Fibroblast of skin of scalp (primary cell): ENCODE data around the gene CAMSAP3. TPM values are rescaled to one million over a fixed set of nuclear protein-coding genes. Genes with fewer than 3 reads are reported as not detected.
A peak's percentile ranks its signal among the peaks of the same experiment; 100 is the strongest.

Experiments used
- DNase-seq: peaks from one replicate; pipeline ENCODE4 v3.0.0-alpha.2; 2013
- polyA plus RNA-seq, 2 experiments: library from polyadenylated mRNA; unstranded; fragments of 120-200 nt; gene quantifications; one replicate each; pipeline ENCODE4 v1.2.1, GENCODE V29; 2013; ENCODE audit not compliant: insufficient read length in 2 of 2

The CAMSAP3 gene, protein sequence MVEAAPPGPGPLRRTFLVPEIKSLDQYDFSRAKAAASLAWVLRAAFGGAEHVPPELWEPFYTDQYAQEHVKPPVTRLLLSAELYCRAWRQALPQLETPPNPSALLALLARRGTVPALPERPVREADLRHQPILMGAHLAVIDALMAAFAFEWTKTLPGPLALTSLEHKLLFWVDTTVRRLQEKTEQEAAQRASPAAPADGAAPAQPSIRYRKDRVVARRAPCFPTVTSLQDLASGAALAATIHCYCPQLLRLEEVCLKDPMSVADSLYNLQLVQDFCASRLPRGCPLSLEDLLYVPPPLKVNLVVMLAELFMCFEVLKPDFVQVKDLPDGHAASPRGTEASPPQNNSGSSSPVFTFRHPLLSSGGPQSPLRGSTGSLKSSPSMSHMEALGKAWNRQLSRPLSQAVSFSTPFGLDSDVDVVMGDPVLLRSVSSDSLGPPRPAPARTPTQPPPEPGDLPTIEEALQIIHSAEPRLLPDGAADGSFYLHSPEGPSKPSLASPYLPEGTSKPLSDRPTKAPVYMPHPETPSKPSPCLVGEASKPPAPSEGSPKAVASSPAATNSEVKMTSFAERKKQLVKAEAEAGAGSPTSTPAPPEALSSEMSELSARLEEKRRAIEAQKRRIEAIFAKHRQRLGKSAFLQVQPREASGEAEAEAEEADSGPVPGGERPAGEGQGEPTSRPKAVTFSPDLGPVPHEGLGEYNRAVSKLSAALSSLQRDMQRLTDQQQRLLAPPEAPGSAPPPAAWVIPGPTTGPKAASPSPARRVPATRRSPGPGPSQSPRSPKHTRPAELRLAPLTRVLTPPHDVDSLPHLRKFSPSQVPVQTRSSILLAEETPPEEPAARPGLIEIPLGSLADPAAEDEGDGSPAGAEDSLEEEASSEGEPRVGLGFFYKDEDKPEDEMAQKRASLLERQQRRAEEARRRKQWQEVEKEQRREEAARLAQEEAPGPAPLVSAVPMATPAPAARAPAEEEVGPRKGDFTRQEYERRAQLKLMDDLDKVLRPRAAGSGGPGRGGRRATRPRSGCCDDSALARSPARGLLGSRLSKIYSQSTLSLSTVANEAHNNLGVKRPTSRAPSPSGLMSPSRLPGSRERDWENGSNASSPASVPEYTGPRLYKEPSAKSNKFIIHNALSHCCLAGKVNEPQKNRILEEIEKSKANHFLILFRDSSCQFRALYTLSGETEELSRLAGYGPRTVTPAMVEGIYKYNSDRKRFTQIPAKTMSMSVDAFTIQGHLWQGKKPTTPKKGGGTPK
- not detected for polyA plus RNA-seq (2013, experiment 1 of 2; ENCODE audit: insufficient read length)
- polyA plus RNA-seq (2013, experiment 2 of 2; ENCODE audit: insufficient read length): 0.21 TPM

DNA sequence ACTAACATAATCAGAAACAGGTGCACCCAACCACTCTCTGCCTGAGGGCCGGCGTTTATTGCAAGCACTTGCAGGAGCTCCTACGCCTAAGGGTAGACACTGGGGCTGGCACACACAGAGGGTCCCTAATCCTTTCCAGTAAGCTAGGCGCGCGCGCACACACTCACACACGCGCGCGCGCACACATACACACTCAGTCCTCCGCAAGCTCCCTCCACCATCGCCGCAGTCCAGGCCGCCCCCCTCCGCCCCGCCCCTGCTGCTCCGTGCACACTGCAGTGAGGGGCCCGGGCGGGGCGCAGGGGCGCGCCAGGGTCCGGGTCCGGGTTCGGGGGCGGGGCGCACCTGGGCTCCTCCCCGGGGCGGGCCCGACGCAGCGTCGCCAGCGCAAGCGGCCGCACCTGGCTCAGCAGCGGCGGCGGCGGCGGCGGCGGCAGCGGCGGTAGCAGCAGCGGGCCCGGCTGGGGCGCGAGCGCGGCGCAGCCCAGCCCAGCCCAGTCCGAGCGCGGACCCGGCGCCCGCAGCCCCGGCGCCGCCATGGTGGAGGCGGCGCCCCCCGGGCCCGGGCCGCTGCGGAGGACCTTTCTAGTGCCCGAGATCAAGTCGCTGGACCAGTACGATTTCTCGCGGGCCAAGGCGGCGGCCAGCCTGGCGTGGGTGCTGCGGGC lies at the start of gene CAMSAP3:
Gene CAMSAP3, plus strand, starts transcription at position 398 of the 668 bp plus-strand sequence. Its CDS starts 140 bp downstream, at position 538.
- peak; percentile 11 for DNase-seq

DNA sequence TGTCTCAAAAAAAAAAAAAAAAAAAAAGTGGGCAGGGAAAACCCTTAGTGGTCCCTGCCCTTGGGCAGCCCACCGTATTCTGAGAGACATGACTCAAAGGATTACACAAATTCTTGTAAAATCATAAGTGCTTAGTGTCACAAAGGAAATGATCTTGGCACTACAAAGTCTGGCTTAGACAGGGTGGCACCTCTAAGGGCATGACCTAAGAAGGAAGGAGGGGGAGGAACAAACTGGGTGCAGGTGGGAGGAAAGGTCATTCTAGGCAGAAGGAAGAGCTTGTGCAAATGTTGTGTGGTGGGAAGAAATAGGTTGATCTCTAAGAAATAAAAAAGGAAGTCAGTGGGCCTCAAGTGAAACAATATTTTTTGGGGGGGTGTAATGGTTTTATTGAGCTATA lies 49.8 kb upstream of the CAMSAP3 start:
- no peak for DNase-seq

DNA sequence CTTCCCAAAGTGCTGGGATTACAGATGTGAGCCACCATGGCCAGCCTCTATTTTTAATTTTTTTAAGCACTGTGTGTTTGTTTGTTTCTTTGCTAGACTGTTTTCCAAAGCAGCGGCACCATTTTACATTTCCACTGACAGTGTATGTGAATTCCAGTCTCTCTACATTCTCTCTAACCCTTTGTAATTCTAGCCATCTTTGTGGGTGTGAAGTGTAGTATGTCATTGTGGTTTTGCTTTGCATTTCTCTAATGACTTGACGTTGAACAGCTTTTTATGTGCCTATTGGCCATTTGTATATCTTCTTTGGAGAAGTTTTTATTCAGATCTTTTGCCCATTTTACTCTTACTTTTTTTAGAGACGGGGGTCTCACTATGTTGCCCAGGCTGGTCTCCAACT lies 48.5 kb upstream of the CAMSAP3 start:
- no peak for DNase-seq

DNA sequence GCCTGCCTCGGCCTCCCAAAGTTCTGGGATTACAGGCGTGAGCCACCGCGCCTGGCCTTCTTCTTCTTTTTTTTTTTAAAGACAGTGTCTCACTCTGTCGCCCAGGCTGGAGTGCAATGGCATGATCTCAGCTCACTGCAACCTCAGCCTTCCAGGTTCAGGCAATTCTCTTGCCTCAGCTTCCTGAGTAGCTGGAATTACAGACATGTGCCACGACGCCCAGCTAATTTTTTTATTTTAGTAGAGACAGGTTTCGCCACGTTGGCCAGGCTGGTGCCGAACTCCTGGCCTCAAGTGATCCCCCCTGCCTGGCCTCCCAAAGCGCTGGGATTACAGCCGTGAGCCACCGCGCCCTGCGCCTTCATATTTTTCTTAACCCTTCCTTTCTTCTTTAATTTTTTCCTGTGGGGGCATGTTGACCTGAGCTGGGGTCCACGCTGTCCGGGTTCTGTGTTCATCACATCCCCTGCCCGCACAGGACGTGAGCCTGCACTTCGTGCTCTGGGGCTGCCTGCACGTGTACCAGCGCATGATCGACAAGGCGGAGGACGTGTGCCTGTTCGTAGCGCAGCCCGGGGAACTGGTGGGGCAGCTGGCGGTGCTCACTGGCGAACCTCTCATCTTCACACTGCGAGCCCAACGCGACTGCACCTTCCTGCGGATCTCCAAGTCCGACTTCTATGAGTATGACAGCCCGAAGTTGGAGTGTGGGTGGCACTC lies 46.1 kb upstream of the CAMSAP3 start:
- DNase-seq: no peak

DNA sequence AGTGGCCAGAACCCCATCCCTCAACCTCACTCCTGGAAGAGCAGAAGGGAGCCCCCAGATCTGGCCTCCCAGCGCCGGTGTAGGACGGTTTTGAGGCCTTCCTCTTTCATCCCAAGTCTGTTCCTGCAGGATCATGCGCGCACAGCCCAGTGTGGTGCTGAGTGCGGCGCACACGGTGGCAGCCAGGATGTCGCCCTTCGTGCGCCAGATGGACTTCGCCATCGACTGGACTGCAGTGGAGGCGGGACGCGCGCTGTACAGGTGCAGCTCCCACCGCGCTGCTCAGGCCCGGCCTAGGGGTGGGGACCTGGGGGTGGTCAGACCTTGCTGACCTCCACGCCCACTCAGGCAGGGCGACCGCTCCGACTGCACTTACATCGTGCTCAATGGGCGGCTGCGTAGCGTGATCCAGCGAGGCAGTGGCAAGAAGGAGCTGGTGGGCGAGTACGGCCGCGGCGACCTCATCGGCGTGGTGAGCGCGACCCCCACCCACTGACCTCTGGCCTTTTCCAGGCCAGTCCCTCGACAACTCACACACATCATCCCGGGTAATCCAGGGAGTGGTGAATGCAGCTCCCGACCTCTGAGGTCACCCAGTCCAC lies 45.4 kb upstream of the CAMSAP3 start:
- no peak for DNase-seq

DNA sequence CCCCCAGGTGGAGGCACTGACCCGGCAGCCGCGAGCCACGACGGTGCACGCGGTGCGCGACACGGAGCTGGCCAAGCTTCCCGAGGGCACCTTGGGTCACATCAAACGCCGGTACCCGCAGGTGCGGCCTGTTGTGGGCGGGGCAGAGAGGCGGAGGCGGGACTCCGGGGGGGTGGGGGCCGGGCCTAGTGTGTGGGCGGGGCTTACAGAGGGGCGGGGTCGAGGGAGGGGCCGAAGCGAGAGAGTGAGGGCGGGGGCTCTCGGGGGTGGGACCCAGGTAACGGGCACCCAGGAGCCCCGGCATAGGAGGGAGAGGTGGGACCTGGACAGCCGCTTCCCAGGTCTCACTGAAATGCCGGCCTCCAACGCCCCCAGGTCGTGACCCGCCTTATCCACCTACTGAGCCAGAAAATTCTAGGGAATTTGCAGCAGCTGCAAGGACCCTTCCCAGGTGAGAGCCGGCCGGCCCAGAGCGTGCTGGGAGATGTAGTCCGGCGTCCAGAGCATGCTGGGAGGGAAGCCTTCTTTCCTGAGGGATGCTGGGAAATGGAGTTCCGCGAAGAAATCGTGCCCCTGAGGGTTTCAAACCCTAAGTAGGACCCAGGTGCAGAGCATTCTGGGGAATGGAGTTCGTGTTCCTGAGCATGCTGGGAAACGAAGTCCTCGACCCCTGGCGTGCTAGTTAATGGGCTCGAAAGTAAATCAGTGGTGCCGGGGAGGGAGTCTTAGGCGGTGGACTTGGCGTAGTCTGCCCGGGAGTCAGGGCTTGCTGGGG lies 44.5 kb upstream of the CAMSAP3 start:
- DNase-seq: peak; percentile 63

DNA sequence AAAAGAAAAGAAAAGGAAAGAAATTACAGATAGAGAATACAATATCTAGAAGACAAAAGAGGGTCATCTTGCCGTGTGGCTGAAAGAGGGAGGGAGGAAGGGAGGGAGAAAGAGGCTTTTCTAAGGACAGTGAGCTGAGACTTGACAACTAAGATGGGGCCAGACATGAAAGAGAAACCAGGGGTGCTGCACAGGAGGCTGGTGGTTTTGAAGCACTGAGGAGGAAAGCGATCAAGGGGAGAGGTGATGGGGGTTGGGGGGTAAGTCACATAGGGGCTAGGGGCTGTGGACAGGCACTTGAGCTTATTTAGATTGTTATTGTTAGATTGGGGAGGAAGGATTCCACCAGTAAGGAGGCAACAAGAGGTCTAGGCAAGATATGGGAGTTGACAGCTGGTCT lies 42.9 kb upstream of the CAMSAP3 start:
- DNase-seq: no peak

DNA sequence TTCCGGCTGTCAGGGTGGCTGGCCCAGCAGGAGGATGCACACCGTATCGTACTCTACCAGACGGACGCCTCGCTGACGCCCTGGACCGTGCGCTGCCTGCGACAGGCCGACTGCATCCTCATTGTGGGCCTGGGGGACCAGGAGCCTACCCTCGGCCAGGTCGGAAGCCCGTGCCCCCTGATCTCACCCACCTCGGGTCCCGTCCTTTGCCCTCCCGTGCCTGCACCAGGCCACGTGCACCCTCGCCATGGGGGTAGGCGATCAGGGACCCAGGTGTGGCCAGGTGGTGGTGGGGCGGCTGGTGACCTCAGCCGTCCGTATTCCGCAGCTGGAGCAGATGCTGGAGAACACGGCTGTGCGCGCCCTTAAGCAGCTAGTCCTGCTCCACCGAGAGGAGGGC lies 41.1 kb upstream of the CAMSAP3 start:
- no peak for DNase-seq

DNA sequence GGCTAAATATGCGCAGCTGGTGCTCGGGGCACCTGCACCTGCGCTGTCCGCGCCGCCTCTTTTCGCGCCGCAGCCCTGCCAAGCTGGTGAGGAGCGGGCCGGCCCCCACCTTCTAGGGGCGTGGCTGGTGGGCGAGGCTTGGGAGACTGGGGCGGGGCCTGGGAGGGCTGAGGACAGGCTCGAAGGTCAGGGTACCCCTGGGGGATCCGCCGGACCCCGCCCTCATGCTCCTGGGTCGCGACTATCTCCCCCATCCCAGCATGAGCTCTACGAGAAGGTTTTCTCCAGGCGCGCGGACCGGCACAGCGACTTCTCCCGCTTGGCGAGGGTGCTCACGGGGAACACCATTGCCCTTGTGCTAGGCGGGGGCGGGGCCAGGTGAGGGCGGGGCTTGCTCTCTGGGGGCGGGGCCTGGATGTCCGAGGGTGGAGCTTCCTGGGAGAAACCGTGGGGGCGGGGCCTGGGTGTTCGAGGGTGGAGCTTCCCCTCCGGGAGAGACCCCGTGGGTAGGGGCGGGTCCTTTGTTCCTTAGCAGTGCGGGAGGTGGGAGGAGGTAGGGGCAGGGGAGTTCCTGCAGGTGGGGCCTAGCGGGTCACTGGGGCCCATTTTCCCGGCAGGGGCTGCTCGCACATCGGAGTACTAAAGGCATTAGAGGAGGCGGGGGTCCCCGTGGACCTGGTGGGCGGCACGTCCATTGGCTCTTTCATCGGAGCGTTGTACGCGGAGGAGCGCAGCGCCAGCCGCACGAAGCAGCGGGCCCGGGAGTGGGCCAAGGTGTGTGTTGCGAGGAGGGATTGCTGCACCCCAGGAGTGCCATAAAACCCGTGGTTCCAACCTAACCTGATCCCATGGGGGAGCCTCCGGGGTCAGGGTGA lies 40.4 kb upstream of the CAMSAP3 start:
- DNase-seq: no peak

DNA sequence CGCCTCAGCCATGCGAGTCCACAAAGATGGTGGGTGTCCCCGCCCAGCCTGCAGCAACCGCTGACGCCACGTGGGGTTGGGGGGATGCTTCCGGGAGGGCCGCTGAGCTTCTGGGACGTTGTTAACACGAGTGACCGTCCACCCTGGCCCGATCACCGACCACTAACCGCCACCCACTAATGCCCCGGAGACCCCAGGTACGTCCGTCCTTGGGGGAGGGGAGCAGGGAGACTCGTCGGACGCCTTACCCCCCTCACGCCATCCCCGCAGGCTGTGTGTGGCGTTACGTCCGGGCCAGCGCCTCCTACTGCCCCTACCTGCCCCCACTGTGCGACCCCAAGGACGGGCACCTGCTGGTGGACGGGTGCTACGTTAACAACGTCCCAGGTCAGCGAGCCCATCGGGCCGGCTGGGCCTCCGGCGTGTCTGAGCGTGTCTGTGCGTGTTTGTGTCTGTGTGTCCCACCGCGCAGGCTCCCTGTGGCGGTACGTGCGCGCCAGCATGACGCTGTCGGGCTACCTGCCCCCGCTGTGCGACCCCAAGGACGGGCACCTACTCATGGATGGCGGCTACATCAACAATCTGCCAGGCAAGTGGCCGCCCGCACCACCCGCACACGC lies 38.9 kb upstream of the CAMSAP3 start:
- DNase-seq: no peak

DNA sequence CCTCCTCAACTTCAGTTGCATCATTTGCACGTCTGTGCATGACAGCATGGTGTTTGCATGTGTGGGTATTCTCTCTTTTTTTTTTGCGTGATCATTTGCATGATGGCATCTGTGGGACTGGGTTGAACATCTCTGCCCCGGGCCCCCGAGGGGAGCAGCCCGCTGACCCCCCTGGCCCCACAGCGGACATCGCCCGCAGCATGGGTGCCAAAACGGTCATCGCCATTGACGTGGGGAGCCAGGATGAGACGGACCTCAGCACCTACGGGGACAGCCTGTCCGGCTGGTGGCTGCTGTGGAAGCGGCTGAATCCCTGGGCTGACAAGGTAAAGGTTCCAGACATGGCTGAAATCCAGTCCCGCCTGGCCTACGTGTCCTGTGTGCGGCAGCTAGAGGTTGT lies 37.0 kb upstream of the CAMSAP3 start:
- DNase-seq: no peak

DNA sequence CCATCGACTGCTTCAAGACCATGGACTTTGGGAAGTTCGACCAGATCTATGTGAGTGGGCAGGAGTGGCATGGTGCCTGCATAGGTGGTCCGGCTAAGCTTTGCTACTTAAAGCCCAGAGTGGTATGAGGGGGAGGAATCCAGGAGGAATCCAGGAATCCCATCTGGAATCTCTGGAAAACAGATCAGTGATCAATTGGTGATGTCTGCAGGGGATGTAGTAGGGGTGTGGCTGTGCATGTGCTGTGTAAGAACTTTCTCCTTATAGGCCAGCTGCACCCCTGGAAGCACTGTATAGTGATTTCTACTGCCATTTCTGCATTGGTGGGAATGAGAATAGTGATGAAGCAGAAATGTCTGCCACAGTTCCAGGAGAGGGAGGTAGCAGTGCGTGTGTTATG lies 36.6 kb upstream of the CAMSAP3 start:
- DNase-seq: no peak

DNA sequence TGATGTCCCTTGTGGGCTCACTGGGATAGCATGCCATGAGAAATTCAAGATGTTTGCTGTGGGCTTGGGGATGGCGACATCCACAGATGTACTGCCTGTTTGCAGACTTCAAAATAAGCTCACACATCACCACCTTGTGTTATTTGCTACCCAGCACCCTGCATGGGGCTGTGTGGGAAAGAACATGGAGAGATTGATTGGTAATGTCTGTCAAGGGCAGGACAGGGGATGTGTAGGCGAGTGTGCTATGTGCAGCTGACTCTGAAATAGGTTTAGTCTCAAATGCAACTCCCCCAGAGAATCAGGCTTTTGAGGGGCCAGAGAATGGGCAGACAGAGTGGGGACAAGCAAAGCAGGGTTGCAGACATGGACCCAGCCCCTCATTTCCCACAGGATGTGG lies 35.4 kb upstream of the CAMSAP3 start:
- no peak for DNase-seq

DNA sequence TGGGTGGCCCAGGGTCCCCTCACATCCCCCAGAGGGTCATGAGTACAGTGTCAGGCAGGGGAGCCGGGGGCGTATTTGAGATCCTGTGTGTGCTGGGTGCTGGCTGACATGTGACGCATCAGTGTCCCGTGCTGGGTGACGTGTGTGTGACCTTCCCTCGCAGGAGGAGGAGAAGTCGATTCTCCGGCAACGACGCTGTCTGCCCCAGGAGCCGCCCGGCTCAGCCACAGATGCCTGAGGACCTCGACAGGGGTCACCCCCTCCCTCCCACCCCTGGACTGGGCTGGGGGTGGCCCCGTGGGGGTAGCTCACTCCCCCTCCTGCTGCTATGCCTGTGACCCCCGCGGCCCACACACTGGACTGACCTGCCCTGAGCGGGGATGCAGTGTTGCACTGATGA lies 34.3 kb upstream of the CAMSAP3 start:
- DNase-seq: no peak

DNA sequence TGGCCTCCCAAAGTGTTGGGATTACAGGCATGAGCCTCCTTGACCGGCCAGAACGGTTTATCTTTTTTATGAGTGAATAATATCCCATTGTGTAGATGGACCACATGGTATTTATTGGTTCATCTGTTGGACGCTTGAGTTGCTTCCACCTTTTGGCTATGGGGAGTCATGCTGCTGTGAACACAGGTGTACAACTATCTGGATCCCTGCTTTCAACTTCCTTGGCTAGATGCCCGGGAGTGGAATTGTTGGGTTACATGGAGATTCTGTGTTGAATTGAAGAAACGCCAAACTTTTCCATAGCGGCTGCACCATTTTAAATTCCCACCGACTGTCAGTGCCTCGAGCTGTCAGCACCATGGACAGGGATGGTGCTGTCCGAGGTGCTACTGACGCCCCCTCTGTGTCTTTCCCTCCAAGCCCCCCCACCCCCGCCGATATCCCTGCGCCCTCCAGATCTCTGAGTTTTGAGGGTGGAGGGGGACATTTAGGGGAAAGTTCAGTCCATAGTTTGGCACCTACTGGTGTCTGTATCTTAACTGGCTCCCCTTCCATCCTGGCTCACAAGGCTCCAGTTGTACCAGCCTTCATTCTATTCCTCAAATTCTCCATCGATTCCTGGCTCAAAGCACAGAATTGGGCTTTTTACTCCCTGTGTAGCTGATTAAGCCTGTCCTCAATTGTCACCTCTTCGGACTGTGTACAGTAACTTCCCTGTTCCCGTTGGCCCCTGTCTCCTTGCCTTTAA lies 32.8 kb upstream of the CAMSAP3 start:
- no peak for DNase-seq

DNA sequence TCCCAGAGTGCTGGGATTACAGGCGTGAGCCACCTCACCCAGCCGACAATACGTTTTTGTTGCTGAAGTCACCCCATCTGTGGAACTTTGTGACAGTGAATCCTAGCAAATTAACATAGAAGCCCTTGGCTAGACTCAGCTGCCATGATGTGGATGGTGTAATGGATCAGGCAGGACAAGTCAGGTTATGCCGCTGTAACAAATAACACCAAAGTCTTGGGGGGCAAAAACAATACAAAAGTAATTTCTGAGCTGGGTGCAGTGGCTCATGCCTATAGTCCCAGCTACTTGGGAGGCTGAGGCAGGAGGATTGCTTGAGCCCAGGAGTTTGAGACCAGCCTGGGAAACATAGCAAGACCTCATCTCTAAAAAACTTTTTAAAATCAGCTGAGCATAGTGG lies 30.8 kb upstream of the CAMSAP3 start:
- DNase-seq: no peak

DNA sequence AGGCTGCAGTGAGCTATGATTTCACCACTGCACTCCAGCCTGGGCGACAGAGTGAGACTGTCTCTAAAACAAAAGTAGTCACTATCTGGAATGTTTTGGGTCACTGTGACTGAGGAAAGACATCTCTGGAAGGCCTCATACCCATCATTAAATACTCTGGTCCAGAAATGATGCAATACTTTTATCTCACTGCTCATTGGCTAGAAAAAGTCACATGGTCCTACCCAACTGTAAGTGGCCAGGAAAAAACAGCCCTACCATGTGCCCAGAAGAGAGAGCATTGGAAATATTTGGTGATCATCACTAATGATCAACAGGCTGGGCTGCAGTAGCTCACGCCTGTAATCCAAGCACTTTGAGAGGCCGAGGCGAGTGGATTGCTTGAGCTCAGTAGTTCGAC lies 30.3 kb upstream of the CAMSAP3 start:
- DNase-seq: no peak

DNA sequence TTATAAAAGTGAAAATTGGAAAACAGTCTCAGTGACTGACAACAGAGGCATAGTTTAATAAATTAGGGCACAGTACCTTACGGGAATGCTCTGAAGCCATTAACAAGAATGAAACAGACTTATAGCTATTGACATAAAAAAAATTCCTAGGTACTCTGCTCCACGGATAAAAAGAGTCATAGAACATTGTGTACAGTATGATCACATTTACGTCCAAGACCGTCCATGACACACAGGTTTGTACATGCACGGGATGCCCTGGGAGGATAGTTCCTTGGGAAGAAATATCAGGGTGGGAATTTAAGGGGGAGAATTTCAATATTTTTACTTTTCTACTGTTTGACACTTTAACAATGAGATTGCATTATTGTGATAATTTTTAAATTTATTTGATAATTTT lies 24.9 kb upstream of the CAMSAP3 start:
- DNase-seq: no peak
